HepG2 (cell line): ENCODE results near the gene ETFA. TPM values are rescaled to one million over a fixed set of nuclear protein-coding genes. Genes with fewer than 3 reads are reported as not detected.
A peak's percentile ranks its signal among the peaks of the same experiment; 100 is the strongest.

Experiments used
- ATF7 ChIP-seq, 2 experiments: fragments of 450-650 bp in 1 of 2; sonication (generic) in 1 of 2; formaldehyde crosslinking in 1 of 2; IDR thresholded peaks; 2 replicates each; pipeline versions ENCODE4 v1.4.0 to v1.6.1; 2016 to 2020; ENCODE audit warnings: antibody characterized with exemption in 1 of 2, mild to moderate bottlenecking in 1 of 2, missing genetic modification reagents in 1 of 2
- CENPT ChIP-seq: sonication (generic); formaldehyde crosslinking; IDR thresholded peaks from 2 replicates; pipeline ENCODE4 v1.8.0; 2022; ENCODE audit warnings: low read depth, mild to moderate bottlenecking, moderate library complexity, missing genetic modification reagents
- CENPX ChIP-seq: sonication (generic); formaldehyde crosslinking; IDR thresholded peaks from 2 replicates; pipeline ENCODE4 v1.9.0; 2021; ENCODE audit warnings: mild to moderate bottlenecking, missing genetic modification reagents, moderate library complexity
- ELF3 ChIP-seq: IDR thresholded peaks from 2 replicates; pipeline ENCODE4 v1.6.1; 2016; ENCODE audit warnings: missing genetic modification reagents, missing compliant biosample characterization
- HOXD1 ChIP-seq: sonication (generic); formaldehyde crosslinking; IDR thresholded peaks from 2 replicates; pipeline ENCODE4 v1.5.0; 2020; ENCODE audit warnings: missing genetic modification reagents
- KMT2A ChIP-seq: sonication (generic); formaldehyde crosslinking; IDR thresholded peaks from 2 replicates; pipeline ENCODE4 v1.4.0; 2020; ENCODE audit warnings: missing genetic modification reagents
- MTF1 ChIP-seq: sonication (generic); formaldehyde crosslinking; IDR thresholded peaks from 2 replicates; pipeline ENCODE4 v1.5.0; 2020; ENCODE audit warnings: missing genetic modification reagents
- NCOR1 ChIP-seq: fragments of 200-600 bp; sonication (generic); IDR thresholded peaks from 2 replicates; pipeline ENCODE4 v1.7.0; 2017; ENCODE audit warnings: antibody characterized with exemption, low read length, borderline replicate concordance
- PITX1 ChIP-seq: sonication (generic); formaldehyde crosslinking; IDR thresholded peaks from 2 replicates; pipeline ENCODE4 v1.5.1; 2020; ENCODE audit warnings: mild to moderate bottlenecking, missing genetic modification reagents
- SMC3 ChIP-seq: IDR thresholded peaks from 2 replicates; pipeline ENCODE4 v1.6.1; 2011; ENCODE audit warnings: low read length, improper control_type of control experiment
- XRCC5 ChIP-seq: fragments of 200-400 bp; formaldehyde crosslinking; optimal IDR thresholded peaks from 2 replicates; pipeline ENCODE3; 2017; ENCODE audit warnings: mild to moderate bottlenecking, low read length
- ZEB1 ChIP-seq: IDR thresholded peaks from 2 replicates; pipeline ENCODE4 v1.6.1; 2012; ENCODE audit warnings: mild to moderate bottlenecking, low read depth, inconsistent platforms; ENCODE audit not compliant: insufficient replicate concordance
- ZFP1 ChIP-seq: IDR thresholded peaks from 2 replicates; pipeline ENCODE4 v1.6.1; 2016
- ZHX2 ChIP-seq, 2 experiments: sonication (generic) in 1 of 2; formaldehyde crosslinking in 1 of 2; IDR thresholded peaks; 2 replicates each; pipeline versions ENCODE4 v1.6.1 to v1.9.0; 2014 to 2022; ENCODE audit warnings: antibody characterized with exemption in 1 of 2, borderline replicate concordance in 1 of 2, inconsistent platforms in 1 of 2, low read depth in 1 of 2, missing genetic modification reagents in 1 of 2
- ZMYM3 ChIP-seq: sonication (generic); formaldehyde crosslinking; IDR thresholded peaks from 2 replicates; pipeline ENCODE4 v1.5.1; 2020; ENCODE audit warnings: mild to moderate bottlenecking, missing genetic modification reagents
- ZNF10 ChIP-seq: sonication (generic); formaldehyde crosslinking; IDR thresholded peaks from 2 replicates; pipeline ENCODE4 v1.4.0; 2020; ENCODE audit warnings: mild to moderate bottlenecking, low read depth, missing genetic modification reagents, borderline replicate concordance
- ZNF251 ChIP-seq: sonication (generic); formaldehyde crosslinking; IDR thresholded peaks from 2 replicates; pipeline ENCODE4 v1.9.0; 2021; ENCODE audit warnings: mild to moderate bottlenecking, missing genetic modification reagents
- ZNF430 ChIP-seq: sonication (generic); formaldehyde crosslinking; IDR thresholded peaks from 2 replicates; pipeline ENCODE4 v1.9.0; 2021; ENCODE audit warnings: mild to moderate bottlenecking, missing genetic modification reagents
- ZNF530 ChIP-seq: sonication (generic); formaldehyde crosslinking; IDR thresholded peaks from 2 replicates; pipeline ENCODE4 v1.5.0; 2020; ENCODE audit warnings: low read depth, mild to moderate bottlenecking, missing genetic modification reagents
- ZNF557 ChIP-seq: sonication (generic); formaldehyde crosslinking; IDR thresholded peaks from 2 replicates; pipeline ENCODE4 v1.4.0; 2020; ENCODE audit warnings: missing genetic modification reagents
- ZNF678 ChIP-seq: sonication (generic); formaldehyde crosslinking; IDR thresholded peaks from 2 replicates; pipeline ENCODE4 v1.4.0; 2020; ENCODE audit warnings: mild to moderate bottlenecking, missing genetic modification reagents
- ZNF710 ChIP-seq: sonication (generic); formaldehyde crosslinking; IDR thresholded peaks from 2 replicates; pipeline ENCODE4 v1.5.0; 2020; ENCODE audit warnings: mild to moderate bottlenecking, missing genetic modification reagents, borderline replicate concordance
- ZNF772 ChIP-seq: sonication (generic); formaldehyde crosslinking; IDR thresholded peaks from 2 replicates; pipeline ENCODE4 v1.5.0; 2020; ENCODE audit warnings: mild to moderate bottlenecking, missing genetic modification reagents
- ZNF780A ChIP-seq: sonication (generic); formaldehyde crosslinking; IDR thresholded peaks from 2 replicates; pipeline ENCODE4 v1.8.0; 2022; ENCODE audit warnings: mild to moderate bottlenecking, missing genetic modification reagents, moderate library complexity
- polyA plus RNA-seq, 8 experiments: library from polyadenylated mRNA; depleted of rRNA in 3 of 8; stranded (reverse) in 7 of 8; unstranded in 1 of 8; fragments of >200 nt; fragmentation: Illumina TruSeq in 4 of 8; extraction: Trizol in 4 of 8; gene quantifications; 2 replicates each; pipeline versions ENCODE4 v1.2.1 to v1.2.3, GENCODE V29; 2011 to 2016; ENCODE audit warnings: low read depth in 4 of 8, missing spikeins in 1 of 8, mixed read lengths in 1 of 8; ENCODE audit not compliant: insufficient read depth in 1 of 8
- total RNA-seq, 5 experiments: library from RNA; depleted of rRNA; stranded (reverse); fragments of >200 nt; fragmentation: Illumina TruSeq; extraction: Trizol; gene quantifications; 2 replicates each; pipeline ENCODE4 v1.2.3, GENCODE V29; 2016; ENCODE audit warnings: low read depth in 1 of 5

ETFA gene
- total and polyA plus RNA-seq, 2 of the 13 experiments (the other 11 are each of a cell fraction or from before 2014, with no cell fraction given), result 291 to 396 TPM

GRCh38 chr15:76345880-76346668, 34.8 kb upstream of the ETFA start (continued):
- TF ChIP-seq ZHX2 (IDR thresholded peaks at IDR 0.05; ENCODE audit: low read depth), result no peak
- TF ChIP-seq ZHX2 (CRISPR knock-in tag; IDR thresholded peaks at IDR 0.05; ENCODE audit: borderline replicate concordance), result no peak
- no peak for TF ChIP-seq ZNF678 (CRISPR knock-in tag)
- TF ChIP-seq CENPX, result no peak
- no peak for TF ChIP-seq NCOR1
- no peak for TF ChIP-seq ZFP1
- no peak for TF ChIP-seq HOXD1 (CRISPR knock-in tag)
- TF ChIP-seq ZNF530 (CRISPR knock-in tag), result no peak
- no peak for TF ChIP-seq ZNF780A (CRISPR knock-in tag)
- 0 out of 2 replicates have a peak, but pooled peaks have one; percentile 24 for TF ChIP-seq MTF1
- TF ChIP-seq ZMYM3 (CRISPR knock-in tag), result 0 out of 2 replicates have a peak, but pooled peaks have one; percentile 28
- TF ChIP-seq ZNF251, result no peak
- no peak for TF ChIP-seq ZNF772
- TF ChIP-seq ZNF710, result no peak; the same call in 1 of the 2 replicates
- no peak for TF ChIP-seq CENPT (CRISPR knock-in tag)
- TF ChIP-seq KMT2A (CRISPR knock-in tag), result no peak; the same call in none of the 2 replicates
- no peak for TF ChIP-seq ZNF557
- TF ChIP-seq ZNF430 (CRISPR knock-in tag), result no peak
- no peak for TF ChIP-seq PITX1 (CRISPR knock-in tag)
- TF ChIP-seq ZEB1, result no peak
- TF ChIP-seq XRCC5, result peak; percentile 5
- no peak for TF ChIP-seq ZNF10 (CRISPR knock-in tag)
- TF ChIP-seq ATF7 (IDR thresholded peaks at IDR 0.05), result no peak
- no peak for TF ChIP-seq ATF7 (CRISPR knock-in tag; IDR thresholded peaks at IDR 0.05)
- peak; percentile 39; the same call in 1 of the 2 replicates for TF ChIP-seq ELF3 (CRISPR knock-in tag)
- TF ChIP-seq SMC3, result no peak
